Right lobe of liver (tissue), 4 donors: ENCODE results near the gene MGME1.

Experiments used
- POLR2A ChIP-seq: fragments of 450-650 bp; IDR thresholded peaks from one replicate; pipeline ENCODE4 v1.6.1; 2017; ENCODE audit warnings: antibody characterized with exemption, mild to moderate bottlenecking
- TF ChIP-seq, protein P1 (sequence below), 4 donors: fragments of 200-600 bp in 3 of 4; fragments of 450-650 bp in 1 of 4; IDR thresholded peaks; one replicate each; pipeline versions ENCODE4 v1.5.1 to v1.8.0; 2016 to 2022; ENCODE audit warnings: antibody characterized with exemption in 4 of 4, mild to moderate bottlenecking in 2 of 4
- donor health status: DM: no; HTN: no; CAD: no.
- donor health status: DM: no; HTN: no; CAD: no.
- donor health status: DM: no; HTN: yes; CAD: no.

DNA sequence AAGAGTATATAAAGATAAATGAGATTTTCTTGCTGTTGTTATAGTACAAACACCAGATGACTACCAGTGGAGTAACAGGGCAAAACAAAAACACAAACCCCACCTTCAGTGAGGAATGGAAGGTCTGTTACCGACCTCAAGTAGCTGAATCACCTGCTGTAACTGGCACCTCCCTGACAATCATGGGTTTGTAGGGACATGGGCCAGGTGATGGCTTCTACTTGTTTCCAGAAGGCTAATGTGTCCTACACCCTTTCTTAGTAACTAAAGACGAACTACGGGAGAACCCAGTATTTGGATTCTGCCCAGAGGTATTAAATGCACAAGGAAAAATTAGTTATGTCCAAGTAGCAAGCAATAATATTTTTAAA is 27.0 kb upstream of the MGME1 start:
- TF ChIP-seq, protein P1, sequence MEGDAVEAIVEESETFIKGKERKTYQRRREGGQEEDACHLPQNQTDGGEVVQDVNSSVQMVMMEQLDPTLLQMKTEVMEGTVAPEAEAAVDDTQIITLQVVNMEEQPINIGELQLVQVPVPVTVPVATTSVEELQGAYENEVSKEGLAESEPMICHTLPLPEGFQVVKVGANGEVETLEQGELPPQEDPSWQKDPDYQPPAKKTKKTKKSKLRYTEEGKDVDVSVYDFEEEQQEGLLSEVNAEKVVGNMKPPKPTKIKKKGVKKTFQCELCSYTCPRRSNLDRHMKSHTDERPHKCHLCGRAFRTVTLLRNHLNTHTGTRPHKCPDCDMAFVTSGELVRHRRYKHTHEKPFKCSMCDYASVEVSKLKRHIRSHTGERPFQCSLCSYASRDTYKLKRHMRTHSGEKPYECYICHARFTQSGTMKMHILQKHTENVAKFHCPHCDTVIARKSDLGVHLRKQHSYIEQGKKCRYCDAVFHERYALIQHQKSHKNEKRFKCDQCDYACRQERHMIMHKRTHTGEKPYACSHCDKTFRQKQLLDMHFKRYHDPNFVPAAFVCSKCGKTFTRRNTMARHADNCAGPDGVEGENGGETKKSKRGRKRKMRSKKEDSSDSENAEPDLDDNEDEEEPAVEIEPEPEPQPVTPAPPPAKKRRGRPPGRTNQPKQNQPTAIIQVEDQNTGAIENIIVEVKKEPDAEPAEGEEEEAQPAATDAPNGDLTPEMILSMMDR (IDR thresholded peaks at IDR 0.05), result no peak
- TF ChIP-seq POLR2A, result no peak
